Esophagus mucosa (tissue), 1 donor: ENCODE data around the gene MYRF. TPM values are rescaled to one million over a fixed set of nuclear protein-coding genes. Genes with fewer than 3 reads are reported as not detected.
A peak's percentile ranks its signal among the peaks of the same experiment; 100 is the strongest.

Source experiments
- ATAC-seq: fragments of 200-7000 bp; cut with Tn5 transposase; one replicate; pipeline ENCODE4 v1.9.1; 2020
- total RNA-seq: library from RNA; stranded (reverse); gene quantifications from one replicate; pipeline ENCODE4 v1.2.4, GENCODE V29; 2023
- donor health status: DM: yes; HTN: yes; CAD: no.

MYRF gene
- total RNA-seq, 1 donor from 2014 or later: 0.88 TPM

DNA sequence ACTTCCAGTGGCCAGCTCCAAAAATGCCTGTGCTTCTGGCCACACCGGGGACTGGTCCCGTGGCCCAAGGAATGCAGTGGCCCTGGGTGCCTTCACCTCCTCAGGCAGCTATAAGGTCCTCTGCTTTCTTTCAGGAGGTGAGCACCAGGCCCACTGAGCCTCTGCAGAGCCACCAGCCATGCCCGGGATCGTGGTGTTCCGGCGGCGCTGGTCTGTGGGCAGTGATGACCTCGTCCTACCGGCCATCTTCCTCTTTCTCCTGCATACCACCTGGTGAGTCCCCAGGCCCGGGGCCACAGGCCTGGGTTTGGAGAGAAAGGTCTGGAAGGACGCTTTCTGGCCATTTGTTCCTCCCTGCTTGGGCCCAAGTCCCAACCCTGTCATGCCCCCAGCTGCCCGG, 32.5 kb upstream of the MYRF start:
- no peak for ATAC-seq

DNA sequence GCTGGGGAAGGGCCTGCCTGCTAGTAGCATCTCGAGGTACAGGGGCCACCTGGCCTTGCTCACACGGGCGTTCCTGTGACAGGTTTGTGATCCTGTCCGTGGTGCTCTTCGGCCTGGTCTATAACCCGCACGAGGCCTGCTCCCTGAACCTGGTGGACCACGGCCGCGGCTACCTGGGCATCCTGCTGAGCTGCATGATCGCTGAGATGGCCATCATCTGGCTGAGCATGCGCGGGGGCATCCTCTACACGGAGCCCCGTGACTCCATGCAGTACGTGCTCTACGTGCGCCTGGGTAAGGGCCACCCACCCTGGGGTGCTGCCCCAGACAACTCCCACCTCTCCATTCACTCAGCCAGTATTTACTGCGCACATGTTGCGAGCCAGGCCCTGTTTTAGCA, 31.8 kb upstream of the MYRF start:
- ATAC-seq: no peak

DNA sequence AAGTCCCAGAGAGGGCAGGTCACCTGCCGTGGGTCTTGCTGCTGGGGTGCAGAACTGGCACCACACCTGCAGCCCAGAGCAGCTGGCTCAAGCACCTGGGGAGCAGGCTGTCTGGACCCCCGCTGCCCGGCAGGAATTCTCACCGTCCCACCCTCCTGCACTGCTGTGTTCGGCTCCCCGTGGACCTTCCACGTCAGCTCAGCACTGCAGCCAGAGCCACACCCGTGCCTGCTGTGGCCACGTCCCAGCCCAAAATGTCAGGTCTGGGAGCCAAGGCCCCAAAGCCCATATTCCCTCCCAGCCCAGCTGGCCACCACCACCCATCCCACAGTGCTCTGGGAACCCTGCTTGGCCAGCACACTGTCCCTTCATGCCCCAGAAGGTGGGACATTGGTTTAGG, 28.0 kb upstream of the MYRF start:
- ATAC-seq: no peak

DNA sequence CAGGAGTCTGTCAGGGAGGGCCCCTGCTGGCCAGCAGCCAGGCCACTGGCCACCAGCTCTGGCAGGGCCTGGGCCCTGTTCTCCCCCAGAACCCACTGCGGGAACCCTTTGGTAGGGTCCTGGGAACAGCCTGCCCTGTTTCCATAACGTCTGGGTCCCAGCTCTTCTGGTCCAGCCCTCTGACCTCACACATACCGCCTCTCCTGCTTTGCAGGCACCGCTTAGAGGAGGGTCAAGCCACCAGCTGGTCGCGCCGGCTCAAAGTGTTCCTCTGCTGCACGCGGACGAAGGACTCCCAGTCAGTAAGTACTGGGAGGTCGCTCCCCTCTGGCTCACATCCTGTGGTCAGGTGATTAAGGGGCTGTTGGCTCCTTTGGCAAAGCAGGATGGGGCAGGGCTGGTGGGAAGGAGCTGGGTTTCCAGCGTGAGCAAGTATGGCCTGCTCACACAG, 26.6 kb upstream of the MYRF start:
- no peak for ATAC-seq

DNA sequence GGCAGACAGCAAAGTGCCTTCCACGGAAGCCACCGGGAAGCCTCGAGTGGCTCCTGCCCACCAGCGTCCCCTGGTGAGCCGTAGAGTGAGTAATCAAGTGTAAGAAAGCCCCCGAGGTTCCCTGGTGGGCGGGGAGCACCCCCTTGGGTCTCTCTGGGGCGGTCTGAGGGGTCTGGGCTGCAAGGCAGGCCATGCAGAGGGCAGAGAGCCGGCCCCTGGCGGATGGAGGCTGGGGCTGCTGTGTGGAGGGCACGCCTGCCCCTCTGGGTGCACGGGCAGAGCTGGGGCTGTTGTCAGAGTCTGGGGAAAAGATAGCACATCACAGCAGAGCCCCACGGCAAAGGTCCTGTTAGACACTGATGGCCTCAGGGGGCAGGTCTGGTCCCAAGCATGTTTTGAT, 25.7 kb upstream of the MYRF start:
- no peak for ATAC-seq

DNA sequence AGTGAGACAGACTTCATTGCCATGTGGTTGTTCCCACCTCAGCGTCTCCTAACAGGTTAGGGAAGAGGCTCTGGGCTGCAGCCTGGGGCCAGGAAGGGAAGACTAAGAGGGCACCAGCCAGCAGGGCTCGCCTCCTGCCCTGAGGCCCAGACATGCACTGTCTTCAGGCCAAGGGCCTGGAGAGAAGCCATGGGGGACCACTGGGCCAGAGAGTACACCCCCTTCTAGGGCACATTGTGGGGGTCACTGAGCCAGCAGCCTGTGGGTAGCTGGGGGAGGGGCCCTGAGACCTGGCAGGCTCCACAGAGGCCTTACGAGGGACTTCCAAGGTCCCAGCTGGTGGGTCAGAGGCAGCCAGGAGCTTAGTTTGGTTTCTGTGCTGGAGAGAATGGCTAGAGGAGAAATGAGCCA, 25.0 kb upstream of the MYRF start:
- no peak for ATAC-seq

DNA sequence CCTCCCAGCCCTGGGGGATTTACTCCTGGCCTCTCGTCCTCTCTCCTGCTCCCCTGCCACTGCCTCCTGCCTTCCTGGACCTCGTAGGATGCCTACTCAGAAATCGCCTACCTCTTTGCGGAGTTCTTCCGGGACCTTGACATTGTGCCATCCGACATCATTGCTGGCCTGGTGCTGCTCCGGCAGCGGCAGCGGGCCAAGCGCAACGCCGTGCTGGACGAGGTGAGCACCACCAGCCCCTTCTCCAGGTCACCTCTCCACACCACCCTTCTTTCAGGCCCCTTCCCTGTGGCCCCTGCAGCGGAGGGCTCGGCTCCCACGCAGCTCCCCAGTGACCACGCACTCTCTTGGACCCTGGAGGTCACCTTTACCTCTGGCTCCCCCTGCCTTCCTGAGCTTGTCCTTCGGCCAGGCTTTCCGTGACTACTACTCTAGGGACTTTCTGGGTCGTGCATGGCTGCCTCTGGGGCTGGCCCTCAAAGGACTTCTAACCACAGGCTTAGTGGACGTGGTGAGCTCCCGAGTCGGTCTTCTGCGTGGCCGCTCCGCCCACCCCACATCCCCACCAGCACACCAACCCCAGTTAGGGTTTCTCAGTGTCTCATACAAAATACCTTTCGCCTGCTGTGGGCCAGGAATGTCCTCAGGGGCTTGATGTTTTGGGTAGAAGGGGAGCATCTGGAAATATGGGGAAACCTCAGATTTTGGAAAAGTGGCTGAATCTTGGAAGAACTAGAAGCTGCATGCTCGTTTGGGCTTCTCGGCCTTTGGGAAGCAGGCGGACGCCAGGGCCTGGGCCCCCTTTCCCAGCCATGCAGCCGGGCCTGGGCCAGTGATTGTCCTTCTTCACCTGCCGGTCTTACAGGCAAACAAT, 24.1 kb upstream of the MYRF start:
- no peak for ATAC-seq

DNA sequence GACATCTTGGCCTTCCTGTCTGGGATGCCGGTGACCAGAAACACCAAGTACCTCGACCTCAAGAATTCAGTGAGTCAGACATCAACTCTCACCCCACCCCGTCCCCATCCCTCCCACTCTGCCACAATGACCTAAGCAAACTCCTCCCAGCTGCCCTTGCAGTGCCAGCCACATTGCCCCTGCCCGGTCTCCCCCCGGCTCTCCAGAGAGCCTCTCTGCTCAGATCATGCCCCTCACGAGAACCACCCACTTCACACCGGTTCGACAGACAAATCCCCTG, 23.6 kb upstream of the MYRF start:
- no peak for ATAC-seq

DNA sequence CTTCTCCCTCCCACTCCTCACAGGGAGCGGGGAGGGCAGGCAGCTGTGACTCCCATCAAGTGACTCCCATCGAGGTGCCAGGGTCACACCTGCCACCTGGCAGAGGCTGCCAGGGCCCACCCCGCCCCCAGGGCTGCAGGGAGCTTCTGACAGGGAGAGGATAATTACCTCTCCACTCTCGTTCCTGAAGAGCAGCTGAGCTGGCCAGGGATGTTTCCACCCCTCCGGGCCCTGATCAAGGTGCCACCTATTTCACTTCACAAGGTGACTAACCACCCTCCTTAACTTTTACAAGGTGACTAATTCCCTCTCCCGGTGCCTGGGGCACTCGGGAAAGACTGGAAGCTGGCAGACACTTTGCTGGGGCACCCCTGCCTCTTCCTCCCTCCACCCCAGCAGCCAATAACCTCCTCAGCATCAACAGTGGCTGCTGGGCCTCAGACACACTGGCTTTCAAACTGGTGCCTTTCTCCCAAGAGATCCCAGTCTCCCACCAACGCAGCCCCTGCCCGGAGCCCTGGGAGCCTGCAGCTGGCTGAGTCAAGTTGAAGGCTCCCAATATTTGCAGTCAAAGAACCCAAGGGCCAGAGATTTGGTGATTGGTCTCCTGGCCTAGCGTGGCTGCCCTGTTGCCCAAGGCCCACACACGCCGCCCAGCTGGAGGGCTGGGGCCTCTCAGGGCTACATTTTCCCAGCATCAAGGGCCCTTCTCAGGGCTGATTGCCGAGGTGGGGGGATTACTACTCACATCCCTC, 22.0 kb upstream of the MYRF start:
- ATAC-seq: peak; percentile 66

DNA sequence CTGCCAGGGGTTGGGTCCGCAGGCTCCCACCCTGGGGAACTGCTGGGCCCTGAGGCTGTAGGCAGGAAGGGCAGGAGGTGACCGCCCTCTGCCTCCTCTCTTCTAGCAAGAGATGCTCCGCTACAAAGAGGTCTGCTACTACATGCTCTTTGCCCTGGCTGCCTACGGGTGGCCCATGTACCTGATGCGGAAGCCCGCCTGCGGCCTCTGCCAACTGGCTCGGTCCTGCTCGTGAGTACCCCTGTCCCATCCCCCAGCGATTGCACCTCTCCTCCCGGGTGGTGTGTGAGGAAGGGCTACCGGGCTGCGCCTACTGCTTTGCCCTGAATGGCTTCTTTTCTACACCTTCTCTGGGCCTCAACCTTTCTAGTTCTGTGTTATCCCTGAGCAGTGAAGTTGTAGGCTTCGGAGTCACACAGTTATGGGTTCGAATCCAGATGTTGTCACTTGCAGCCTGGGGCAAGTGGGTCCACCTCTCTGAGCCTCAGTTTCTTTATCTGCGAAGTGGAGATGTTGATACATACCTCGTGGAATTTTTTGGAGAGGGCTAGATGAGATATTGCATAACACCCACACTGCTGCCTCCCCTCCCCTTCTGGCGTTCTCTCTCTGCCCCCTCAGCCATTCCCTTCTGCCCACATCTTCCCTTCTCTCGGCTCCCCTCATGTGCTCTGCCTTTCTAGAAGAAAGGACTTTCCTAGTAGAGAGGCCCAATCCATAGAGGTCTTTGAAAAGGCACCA, 21.1 kb upstream of the MYRF start:
- no peak for ATAC-seq

DNA sequence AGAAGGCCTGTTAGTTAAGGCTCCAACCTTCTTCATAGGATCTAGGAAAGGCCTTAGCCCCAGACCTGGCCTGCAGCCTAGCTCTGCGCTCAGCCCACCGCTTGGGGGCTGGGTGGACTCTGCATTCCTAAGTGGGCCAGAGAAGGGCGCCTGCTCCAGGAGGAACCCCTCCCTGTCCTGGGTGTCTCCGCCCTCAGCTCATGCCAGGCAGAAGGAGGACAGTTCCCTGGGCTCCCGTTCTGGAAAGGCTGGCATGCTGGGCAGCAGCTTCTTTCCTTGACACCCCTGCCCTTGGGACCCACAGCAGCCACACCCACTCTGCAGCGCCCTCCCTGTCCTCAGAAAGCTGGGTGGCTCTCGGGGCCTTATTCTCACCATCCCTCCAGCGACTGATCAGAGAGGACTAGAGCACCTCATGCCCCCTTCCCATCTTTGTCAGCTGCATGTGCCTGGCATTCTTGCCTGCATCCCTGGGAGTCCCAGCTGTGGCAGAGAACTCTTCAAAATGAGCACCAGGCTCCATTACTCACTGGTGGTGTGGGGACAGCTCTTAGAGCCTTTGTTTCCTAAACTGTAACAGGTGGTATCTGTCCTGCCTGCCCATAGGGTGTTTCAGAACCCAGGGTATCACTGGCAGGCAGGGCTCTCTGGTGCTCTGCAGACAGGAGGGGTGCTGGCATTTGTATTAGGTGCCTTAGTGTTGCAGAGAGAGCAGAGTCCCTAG, 20.3 kb upstream of the MYRF start:
- ATAC-seq: no peak

DNA sequence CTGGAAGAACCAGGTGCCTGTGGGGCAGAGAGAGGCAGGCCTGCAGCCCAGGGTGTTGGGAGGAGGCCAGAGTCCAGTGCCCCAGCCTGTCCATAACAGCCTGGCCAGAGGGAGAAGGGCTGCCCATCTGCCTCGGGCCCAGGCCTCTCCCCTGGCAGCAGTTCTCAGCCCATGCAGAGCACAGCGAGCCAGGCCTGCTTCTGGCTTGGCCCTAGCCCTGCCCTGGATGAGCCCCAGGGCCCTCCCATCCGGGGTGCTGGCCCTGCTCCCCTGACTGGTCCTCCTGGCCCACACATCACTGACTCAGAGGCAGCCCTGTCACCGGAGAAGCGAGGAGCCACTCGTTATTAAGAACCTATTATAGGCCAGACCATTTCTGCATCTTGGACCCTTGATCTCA, 19.7 kb upstream of the MYRF start:
- peak; percentile 71 for ATAC-seq

DNA sequence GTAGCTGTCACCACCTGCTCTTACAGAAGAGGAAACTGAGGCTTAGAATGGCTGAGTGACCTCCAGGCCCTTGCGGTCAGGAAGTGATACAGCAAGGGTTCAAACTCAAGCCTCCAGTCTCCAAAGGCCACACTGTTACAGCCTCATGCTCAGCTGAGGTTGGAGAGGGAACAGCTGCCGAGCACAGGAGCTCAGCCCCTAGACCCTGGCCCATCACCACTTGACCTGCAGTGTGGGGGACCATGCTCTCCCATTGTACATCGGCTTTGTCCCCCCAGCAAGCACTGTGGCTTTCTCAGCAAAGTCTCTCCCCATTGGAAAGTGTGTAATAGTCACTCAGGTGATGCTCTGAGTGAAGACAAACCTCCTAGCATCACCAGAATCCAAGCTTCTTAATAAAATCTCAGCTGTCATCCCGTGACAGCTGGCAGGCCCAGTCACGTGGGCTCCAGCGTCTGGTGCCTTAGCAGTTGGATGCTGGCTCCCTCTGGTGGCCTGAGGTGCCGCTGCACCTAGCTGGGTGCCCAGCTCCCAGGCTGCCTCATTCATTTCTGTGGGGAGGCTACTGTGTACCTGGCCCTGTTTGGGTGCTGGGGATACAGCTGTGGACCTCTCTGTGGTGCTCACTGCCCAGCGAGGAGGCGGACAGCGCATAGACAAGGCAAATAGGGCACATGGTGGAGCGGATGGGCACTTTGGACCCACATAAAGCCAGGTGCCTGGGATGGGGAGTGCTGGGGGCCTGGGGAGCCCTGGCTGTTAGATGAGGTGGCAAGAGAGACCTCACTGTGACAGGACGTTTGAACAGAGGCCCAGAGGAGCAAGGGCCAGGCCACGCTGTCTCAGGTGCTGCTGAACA, 19.1 kb upstream of the MYRF start:
- ATAC-seq: peak; percentile 83

DNA sequence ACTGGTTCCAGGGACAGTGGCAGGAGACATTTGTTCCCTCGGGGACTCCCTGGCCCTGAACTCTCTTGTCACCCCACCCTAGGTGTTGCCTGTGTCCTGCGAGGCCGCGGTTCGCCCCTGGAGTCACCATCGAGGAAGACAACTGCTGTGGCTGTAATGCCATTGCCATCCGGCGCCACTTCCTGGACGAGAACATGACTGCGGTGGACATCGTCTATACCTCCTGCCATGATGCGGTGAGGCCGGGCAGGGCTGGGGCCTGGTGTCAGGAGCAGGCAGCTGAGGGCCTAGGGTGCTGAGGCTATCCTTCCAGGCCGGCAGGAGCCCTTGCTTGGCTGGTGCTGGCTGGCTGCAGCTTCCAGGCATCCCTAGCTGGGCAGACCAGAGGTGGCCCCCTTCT, 17.7 kb upstream of the MYRF start:
- no peak for ATAC-seq

DNA sequence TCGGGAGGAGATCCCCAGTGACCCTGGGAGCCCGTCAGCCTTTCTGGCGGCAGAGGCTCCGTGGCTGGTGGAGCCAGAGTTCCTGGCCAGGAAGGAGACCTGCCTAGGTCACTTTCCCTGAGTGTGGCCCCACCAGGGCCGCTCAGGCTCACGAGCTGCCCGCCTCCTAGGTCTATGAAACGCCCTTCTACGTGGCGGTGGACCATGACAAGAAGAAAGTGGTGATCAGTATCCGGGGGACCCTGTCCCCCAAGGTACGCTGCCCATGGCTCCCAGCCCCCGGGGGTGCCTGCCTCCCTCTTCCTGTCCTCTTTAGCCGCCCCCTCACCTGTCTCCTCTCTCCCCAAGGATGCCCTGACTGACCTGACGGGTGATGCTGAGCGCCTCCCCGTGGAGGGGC, 17.0 kb upstream of the MYRF start:
- ATAC-seq: no peak

DNA sequence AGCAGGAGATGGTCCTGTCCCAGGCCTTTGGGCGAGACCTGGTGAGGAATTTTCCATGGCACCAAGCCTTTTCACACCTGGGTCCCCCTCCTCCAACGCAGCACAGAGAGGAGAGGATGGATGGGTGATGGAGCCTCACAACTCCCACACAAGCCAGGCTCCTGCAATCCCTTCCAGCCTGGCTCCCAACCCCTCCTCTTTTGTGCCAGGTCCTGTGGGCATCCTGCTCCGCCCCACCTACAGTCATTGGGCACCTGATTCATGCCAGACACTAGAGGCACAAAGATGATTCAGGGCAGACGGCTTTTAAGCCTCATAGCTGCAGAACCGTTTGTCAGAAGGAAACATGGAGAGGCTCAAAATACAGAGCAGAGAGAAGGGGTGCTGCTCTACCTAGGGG, 16.1 kb upstream of the MYRF start:
- ATAC-seq: no peak

DNA sequence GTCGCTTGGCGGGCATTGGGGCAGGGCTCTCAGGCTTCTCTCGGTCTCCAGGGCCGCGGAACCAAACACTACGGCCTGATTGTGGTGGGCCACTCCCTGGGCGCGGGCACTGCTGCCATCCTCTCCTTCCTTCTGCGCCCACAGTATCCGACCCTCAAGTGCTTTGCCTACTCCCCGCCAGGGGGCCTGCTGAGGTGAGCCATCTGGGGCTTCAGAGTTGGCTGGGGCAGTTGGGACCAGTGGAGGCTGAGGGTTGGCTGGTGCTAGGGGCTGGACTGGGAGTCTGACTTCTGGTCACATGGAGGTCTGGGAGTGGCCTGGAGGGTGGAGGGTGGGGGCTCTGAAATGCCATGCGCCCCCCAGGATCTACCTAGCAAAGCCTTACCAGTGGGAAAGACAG, 15.3 kb upstream of the MYRF start:
- no peak for ATAC-seq

DNA sequence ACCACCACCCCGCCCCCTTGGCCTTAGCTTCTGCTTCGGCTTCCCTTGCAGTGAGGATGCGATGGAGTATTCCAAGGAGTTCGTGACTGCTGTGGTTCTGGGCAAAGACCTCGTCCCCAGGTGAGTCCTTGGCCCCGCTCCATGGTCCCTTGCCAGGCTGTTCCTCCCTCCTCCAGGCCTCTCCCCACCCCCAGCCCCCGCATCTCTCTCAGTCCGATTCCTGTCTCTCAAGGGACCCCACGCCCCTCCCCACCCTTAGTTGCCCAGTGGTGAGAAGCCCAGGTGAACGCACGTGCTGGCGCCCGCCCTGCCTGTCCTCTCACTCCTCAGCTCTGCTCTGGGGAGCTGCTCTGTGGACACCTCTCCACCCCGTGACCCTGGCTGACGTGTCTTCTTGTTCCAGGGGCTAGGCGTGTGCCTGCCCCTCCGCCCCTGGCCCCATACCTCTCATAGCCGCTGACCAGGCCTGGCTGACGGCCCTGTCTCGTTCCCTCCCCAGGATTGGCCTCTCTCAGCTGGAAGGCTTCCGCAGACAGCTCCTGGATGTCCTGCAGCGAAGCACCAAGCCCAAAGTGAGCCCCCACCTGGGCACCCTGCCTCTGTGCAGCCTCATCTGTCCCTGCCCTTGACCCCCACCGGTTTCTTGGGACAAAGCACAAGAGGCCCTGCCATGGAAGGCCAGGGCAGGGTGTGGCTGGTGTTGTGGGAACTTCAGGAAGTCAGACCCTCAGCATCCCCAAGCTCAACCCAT, 14.6 kb upstream of the MYRF start:
- ATAC-seq: no peak

DNA sequence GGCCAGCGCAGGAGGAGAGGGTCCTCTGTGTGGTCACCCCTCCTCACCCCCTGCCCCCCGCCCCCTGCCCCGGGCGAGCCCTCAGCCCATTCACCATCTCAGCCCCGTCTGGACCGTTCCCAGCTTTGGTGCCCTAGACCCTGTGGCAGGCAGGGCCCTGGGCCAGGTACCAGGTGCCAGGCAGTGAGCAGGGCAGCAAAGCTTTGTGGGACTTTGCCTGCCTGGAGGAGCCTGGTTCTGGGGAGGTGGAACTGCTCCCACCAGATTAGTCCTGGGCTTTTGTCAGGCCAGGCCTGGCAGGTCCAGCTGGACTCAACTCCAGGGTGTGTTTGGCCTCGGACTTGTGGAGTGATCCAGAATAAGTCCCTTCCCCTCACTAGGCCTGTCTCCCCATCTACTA, 13.7 kb upstream of the MYRF start:
- no peak for ATAC-seq

DNA sequence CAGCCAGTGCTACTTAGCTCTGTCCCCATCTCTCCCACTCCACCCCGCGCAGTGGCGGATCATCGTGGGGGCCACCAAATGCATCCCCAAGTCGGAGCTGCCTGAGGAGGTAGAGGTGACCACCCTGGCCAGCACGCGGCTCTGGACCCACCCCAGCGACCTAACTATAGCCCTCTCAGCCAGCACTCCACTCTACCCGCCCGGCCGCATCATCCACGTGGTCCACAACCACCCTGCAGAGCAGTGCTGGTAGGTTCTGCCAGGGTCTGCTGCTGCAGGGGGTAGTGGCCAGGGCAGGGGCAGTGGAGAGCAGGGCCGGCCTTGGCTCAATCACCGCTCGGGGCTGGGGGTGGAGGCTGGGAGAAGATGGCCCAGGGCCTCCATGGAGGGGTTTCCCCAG, 13.0 kb upstream of the MYRF start:
- ATAC-seq: no peak

DNA sequence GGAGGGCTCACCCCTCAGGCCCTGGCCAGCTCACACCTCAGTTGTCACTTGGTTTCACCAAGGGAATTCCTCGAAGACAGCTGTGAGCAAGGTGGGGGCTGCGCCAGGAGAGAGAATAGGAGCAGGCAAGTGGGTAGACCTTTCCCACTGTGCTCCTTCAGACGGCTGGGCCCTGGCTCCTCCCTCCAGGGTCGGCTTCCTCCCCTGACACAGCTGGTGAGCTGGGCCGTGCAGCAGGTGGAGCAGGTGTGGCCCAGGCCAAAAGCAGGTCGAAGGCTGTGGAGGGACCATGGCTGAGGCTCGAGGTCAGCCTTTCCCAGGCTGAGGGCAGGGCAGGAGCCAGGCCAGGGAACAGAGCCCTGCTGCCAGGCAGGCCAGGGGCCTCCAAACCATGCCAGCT, 12.5 kb upstream of the MYRF start:
- ATAC-seq: no peak
